Keratinocyte (primary cell): ENCODE data around the gene GNB1. TPM values are rescaled to one million over a fixed set of nuclear protein-coding genes. Genes with fewer than 3 reads are reported as not detected.
A peak's percentile ranks its signal among the peaks of the same experiment; 100 is the strongest.
"Not testable (repeated sequence)": the region's sequence is repeated elsewhere in the genome, so short reads cannot be mapped to it uniquely, and the experiment has no call there.

Experiments used
- DNase-seq: peaks from one replicate; pipeline ENCODE4 v3.0.0-alpha.2; 2011; ENCODE audit warnings: low read depth, missing footprints, low spot score
- FAIRE-seq: peaks from 2 replicates; lab custom pipeline; 2011; peaks lifted over from hg19 to GRCh38; lab: Jason Lieb, UNC
- H2AFZ ChIP-seq: 2 replicates; pipeline ENCODE4 v1.6.0; 2012; ENCODE audit warnings: low read length, control low read depth, inconsistent platforms; ENCODE audit not compliant: control insufficient read depth
- H3K27ac ChIP-seq: 2 replicates; pipeline ENCODE4 v1.5.1; 2011; ENCODE audit warnings: low read length; ENCODE audit not compliant: control insufficient read depth, insufficient read depth
- H3K27me3 ChIP-seq: 3 replicates; pipeline ENCODE4 v1.6.0; 2011; ENCODE audit warnings: low read length; ENCODE audit not compliant: control insufficient read depth, insufficient read depth; ENCODE audit errors: extremely low read depth
- H3K36me3 ChIP-seq, 2 experiments: 2 replicates in 1 of 2; 3 replicates in 1 of 2; pipeline ENCODE4 v1.5.1; 2011; ENCODE audit warnings: low read length in 2 of 2, mild to moderate bottlenecking in 1 of 2; ENCODE audit not compliant: control insufficient read depth in 2 of 2, insufficient read depth in 2 of 2; ENCODE audit errors: extremely low read depth in 1 of 2
- H3K4me1 ChIP-seq: 3 replicates; pipeline ENCODE4 v1.5.1; 2011; ENCODE audit warnings: low read length; ENCODE audit not compliant: control insufficient read depth, insufficient read depth; ENCODE audit errors: extremely low read depth
- H3K4me2 ChIP-seq: 3 replicates; pipeline ENCODE4 v1.6.0; 2011; ENCODE audit warnings: low read depth, low read length; ENCODE audit not compliant: control insufficient read depth, insufficient read depth; ENCODE audit errors: extremely low read depth
- H3K4me3 ChIP-seq, 3 experiments: fragments of 200-600 bp in 1 of 3; sonication (generic) in 1 of 3; 2 replicates in 2 of 3; 3 replicates in 1 of 3; pipeline ENCODE4 v1.5.1; 2011 to 2016; ENCODE audit warnings: low read length in 3 of 3, mild to moderate bottlenecking in 3 of 3, control low read depth in 2 of 3, inconsistent platforms in 1 of 3, low read depth in 1 of 3, mixed read lengths in 1 of 3, mixed run types in 1 of 3, moderate library complexity in 1 of 3; ENCODE audit not compliant: control insufficient read depth in 2 of 3, insufficient read depth in 2 of 3; ENCODE audit errors: extremely low read depth in 1 of 3
- H3K79me2 ChIP-seq: 2 replicates; pipeline ENCODE4 v1.6.0; 2012; ENCODE audit warnings: low read length; ENCODE audit not compliant: control insufficient read depth, insufficient read depth
- H3K9ac ChIP-seq: 3 replicates; pipeline ENCODE4 v1.6.0; 2011; ENCODE audit warnings: low read length; ENCODE audit not compliant: control insufficient read depth, insufficient read depth; ENCODE audit errors: extremely low read depth
- H3K9me1 ChIP-seq: 3 replicates; pipeline ENCODE4 v1.6.0; 2011; ENCODE audit warnings: low read length; ENCODE audit not compliant: control insufficient read depth, insufficient read depth; ENCODE audit errors: extremely low read depth
- H3K9me3 ChIP-seq: 2 replicates; pipeline ENCODE4 v1.5.1; 2012; ENCODE audit warnings: low read depth, low read length; ENCODE audit not compliant: control insufficient read depth
- H4K20me1 ChIP-seq: 3 replicates; pipeline ENCODE4 v1.6.0; 2011; ENCODE audit warnings: low read length; ENCODE audit not compliant: control insufficient read depth, insufficient read depth; ENCODE audit errors: extremely low read depth
- CTCF ChIP-seq, 3 experiments: IDR thresholded peaks in 1 of 3; conservative IDR thresholded peaks in 1 of 3; optimal IDR thresholded peaks in 1 of 3; 2 replicates in 2 of 3; 3 replicates in 1 of 3; pipeline versions ENCODE3 to v1.5.1; 2011; ENCODE audit warnings: low read length in 3 of 3, mild to moderate bottlenecking in 3 of 3, moderate library complexity in 2 of 3, control low read depth in 1 of 3, inconsistent platforms in 1 of 3; ENCODE audit not compliant: insufficient read depth in 2 of 3; ENCODE audit errors: extremely low read depth in 1 of 3
- EZH2 ChIP-seq: IDR thresholded peaks from one replicate; pipeline ENCODE4 v1.6.1; 2012; ENCODE audit warnings: inconsistent platforms, mild to moderate bottlenecking, low read length, moderate library complexity
- dilution Hi-C: fragments of 300-500 bp; cut with MboI; formaldehyde crosslinking; loops from one replicate; pipeline ENCODE4 v1.7.0; 2020; ENCODE audit warnings: low sequenced_read_pairs; ENCODE audit not compliant: extremely low pct_ligation_motif_present
- polyA plus RNA-seq, 5 experiments: library from polyadenylated mRNA; depleted of rRNA in 3 of 5; stranded (reverse) in 3 of 5; stranded (forward) in 1 of 5; unstranded in 1 of 5; fragments of >200 nt; gene quantifications; 1 replicate in 1 of 5; 2 replicates in 3 of 5; 3 replicates in 1 of 5; pipeline versions ENCODE4 v1.2.1 to v1.2.3, GENCODE V29; 2011 to 2012; ENCODE audit warnings: missing spikeins in 2 of 5, low read depth in 1 of 5, low replicate concordance in 1 of 5

Gene GNB1
- polyA plus RNA-seq, 1 donor (not counting 4 experiments of a cell fraction or from before 2014, with no cell fraction given): 364 TPM

- no peaks in the 10 kb centered on the region for H3K27me3 ChIP-seq
- no peak overlapping the region for H2AFZ ChIP-seq
- H3K9ac ChIP-seq: no peak overlapping the region
- H3K4me3 ChIP-seq: no peak overlapping the region
- H3K4me1 ChIP-seq: no peaks in the 10 kb centered on the region
- H4K20me1 ChIP-seq: no peaks in the 10 kb centered on the region
- no peak overlapping the region for H3K27ac ChIP-seq
- H3K9me1 ChIP-seq: no peaks in the 10 kb centered on the region
- dilution Hi-C loops: no loop called here
- H3K36me3 ChIP-seq: peaks cover 2 to 12% of the 10 kb centered on the region in 2 experiments
- DNase-seq (no peak), FAIRE-seq (no peak)
- H3K4me2 ChIP-seq: no peak overlapping the region
- no peaks in the 10 kb centered on the region for H3K79me2 ChIP-seq
- no peak for TF ChIP-seq CTCF (optimal IDR thresholded peaks at IDR 0.05 in 1 of 3, IDR thresholded peaks at IDR 0.05 in 1 of 3, conservative IDR thresholded peaks at IDR 0.05 in 1 of 3; ENCODE audit: extremely low read depth in 1 of 3, insufficient read depth in 2 of 3, low read length in 3 of 3)
- no peak for TF ChIP-seq EZH2
- H3K9me3 ChIP-seq: no peaks in the 10 kb centered on the region
These were observed 142.1 kb downstream of the GNB1 start for GRCh38 chr1:1748686-1749321.

GRCh38 chr1:1746566-1746909 lies 144.3 kb downstream of the GNB1 start:
- H3K9me3 ChIP-seq, H3K4me2 ChIP-seq, dilution Hi-C loops, H3K27ac ChIP-seq, H3K36me3 ChIP-seq, H4K20me1 ChIP-seq, H3K9me1 ChIP-seq, H3K27me3 ChIP-seq, H3K79me2 ChIP-seq, H2AFZ ChIP-seq, H3K9ac ChIP-seq, DNase-seq, H3K4me1 ChIP-seq: not testable (repeated sequence)
- H3K4me3 ChIP-seq: peak overlapping the region in 1 of 3 experiments; percentile 42
- FAIRE-seq: peak; percentile 59

GRCh38 chr1:1745651-1746565 lies 145.0 kb downstream of the GNB1 start:
- H3K79me2 ChIP-seq, H3K9me1 ChIP-seq, H2AFZ ChIP-seq, H3K9me3 ChIP-seq, H3K27me3 ChIP-seq, dilution Hi-C loops, H3K4me1 ChIP-seq, DNase-seq, H3K9ac ChIP-seq, H4K20me1 ChIP-seq, H3K36me3 ChIP-seq, FAIRE-seq, H3K4me2 ChIP-seq: not testable (repeated sequence)
- Histone ChIP-seq H3K27ac (peak overlapping the region; percentile 49), H3K4me3 (peak overlapping the region in 1 of 3 experiments; percentile 42)

- H3K27ac ChIP-seq, H3K9me1 ChIP-seq, H3K36me3 ChIP-seq, H3K9me3 ChIP-seq, H3K27me3 ChIP-seq, H2AFZ ChIP-seq, H3K4me3 ChIP-seq, H3K4me2 ChIP-seq, H3K79me2 ChIP-seq, dilution Hi-C loops, DNase-seq, H4K20me1 ChIP-seq, FAIRE-seq, H3K4me1 ChIP-seq, H3K9ac ChIP-seq: not testable (repeated sequence)
These were observed 148.4 kb downstream of the GNB1 start for GRCh38 chr1:1742529-1742928.
